Activated CD8-positive, alpha-beta memory T cell treated with anti-CD3 and anti-CD28 coated beads for 36 hours (primary cell): ENCODE results near the gene TLE3. TPM values are rescaled to one million over a fixed set of nuclear protein-coding genes. Genes with fewer than 3 reads are reported as not detected.

Experiments used
- CTCF ChIA-PET: fragments of 350-600 bp; sonication (Branson Sonifier 250); formaldehyde crosslinking; loops from one replicate; lab custom pipeline; 2021; ENCODE audit warnings: antibody characterized with exemption; lab: Charles Lee
- POLR2A ChIA-PET: fragments of 350-600 bp; sonication (Branson Sonifier 250); formaldehyde crosslinking; loops from one replicate; lab custom pipeline; 2021; ENCODE audit warnings: antibody characterized with exemption; lab: Charles Lee
- total RNA-seq, 2 experiments: library from RNA; stranded (reverse); gene quantifications; one replicate each; pipeline ENCODE4 v1.2.3, GENCODE V29; 2021

Gene TLE3
- total RNA-seq, 2 experiments from 2014 or later = 80.4 to 85.7 TPM

GRCh38 chr15:70058642-70059360, 38.9 kb downstream of the TLE3 start:
- CTCF ChIA-PET = no interaction called here
- POLR2A ChIA-PET = no interaction called here

GRCh38 chr15:70057931-70058641, 39.6 kb downstream of the TLE3 start:
- ChIA-PET POLR2A (no interaction called here), CTCF (no interaction called here)

GRCh38 chr15:70056091-70056680, 41.5 kb downstream of the TLE3 start:
- CTCF ChIA-PET = interaction anchor here (0.6 kb wide), 1 partner anchor 447 kb away, joined by 4 read pairs; no protein-coding TSS in a partner anchor
- POLR2A ChIA-PET = interaction anchor here (0.6 kb wide), 1 partner anchor 122 kb away, joined by 3 read pairs; no protein-coding TSS in a partner anchor

- POLR2A ChIA-PET = interaction anchor here (0.6 kb wide), 1 partner anchor 122 kb away, joined by 3 read pairs; no protein-coding TSS in a partner anchor
- CTCF ChIA-PET = interaction anchor here (0.6 kb wide), 1 partner anchor 446 kb away, joined by 4 read pairs; no protein-coding TSS in a partner anchor
Measured at GRCh38 chr15:70055601-70056051, 42.1 kb downstream of the TLE3 start.

- ChIA-PET POLR2A (no interaction called here), CTCF (no interaction called here)
Measured at GRCh38 chr15:70054884-70055387, 42.8 kb downstream of the TLE3 start.

- POLR2A ChIA-PET = no interaction called here
Measured at GRCh38 chr15:70054366-70054765, 43.4 kb downstream of the TLE3 start.

GRCh38 chr15:70053716-70054229, 43.9 kb downstream of the TLE3 start:
- ChIA-PET CTCF (no interaction called here), POLR2A (no interaction called here)

More at GRCh38 chr15:70054366-70054765, 43.4 kb downstream of the TLE3 start:
- CTCF ChIA-PET = no interaction called here

- CTCF ChIA-PET = no interaction called here
- POLR2A ChIA-PET = no interaction called here
Measured at GRCh38 chr15:70053001-70053715, 44.6 kb downstream of the TLE3 start.

- ChIA-PET POLR2A (no interaction called here), CTCF (no interaction called here)
Measured at GRCh38 chr15:70051948-70052633, 45.6 kb downstream of the TLE3 start.

- CTCF ChIA-PET = no interaction called here
- POLR2A ChIA-PET = no interaction called here
Measured at GRCh38 chr15:70050970-70051369, 46.7 kb downstream of the TLE3 start.

- ChIA-PET CTCF (no interaction called here), POLR2A (no interaction called here)
Measured at GRCh38 chr15:70050441-70050840, 47.3 kb downstream of the TLE3 start.

GRCh38 chr15:70049701-70050301, 47.9 kb downstream of the TLE3 start:
- CTCF ChIA-PET = no interaction called here
- POLR2A ChIA-PET = no interaction called here

- ChIA-PET POLR2A (interaction anchor here (0.5 kb wide), 1 partner anchor 298 kb away, joined by 3 read pairs; no protein-coding TSS in a partner anchor), CTCF (interaction anchor here (0.5 to 0.7 kb wide), 2 partner anchors 19 to 370 kb away, joined by 3 to 4 read pairs; no protein-coding TSS in a partner anchor)
Measured at GRCh38 chr15:70048578-70049514, 48.9 kb downstream of the TLE3 start.

- ChIA-PET CTCF (interaction anchor here (0.5 kb wide), 1 partner anchor 370 kb away, joined by 4 read pairs; no protein-coding TSS in a partner anchor), POLR2A (no interaction called here)
Measured at GRCh38 chr15:70048198-70048565, 49.5 kb downstream of the TLE3 start.

- CTCF ChIA-PET = no interaction called here
- POLR2A ChIA-PET = no interaction called here
Measured at GRCh38 chr15:70047386-70048197, 50.1 kb downstream of the TLE3 start.

GRCh38 chr15:70046679-70047369, 50.9 kb downstream of the TLE3 start:
- POLR2A ChIA-PET = no interaction called here
- CTCF ChIA-PET = no interaction called here
